ENCODE data around the gene BMP3.

Gene BMP3

GRCh38 chr4:81096566-81096965 lies 66.1 kb downstream of the BMP3 start:
- no peak for TF ChIP-seq CTCF (IDR thresholded peaks at IDR 0.05; ENCODE audit: extremely low read depth, insufficient read depth, missing control alignments)

GRCh38 chr4:81102107-81102506 lies 71.6 kb downstream of the BMP3 start:
- TF ChIP-seq CTCF (IDR thresholded peaks at IDR 0.05; ENCODE audit: extremely low read depth, insufficient read depth, missing control alignments): no peak
- DNase-seq (ENCODE audit: low spot score): no peak
- in situ Hi-C loops (cut with MboI; ENCODE audit: low pct_unique_long_range_greater_than_20kb, low sequenced_read_pairs, unreplicated experiment): no loop called here

More at GRCh38 chr4:81096566-81096965, 66.1 kb downstream of the BMP3 start:
- no peak for DNase-seq (ENCODE audit: low spot score)
- in situ Hi-C loops (cut with MboI; ENCODE audit: low pct_unique_long_range_greater_than_20kb, low sequenced_read_pairs, unreplicated experiment): no loop called here

- in situ Hi-C loops (cut with MboI; ENCODE audit: low pct_unique_long_range_greater_than_20kb, low sequenced_read_pairs, unreplicated experiment): no loop called here
- no peak for TF ChIP-seq CTCF (IDR thresholded peaks at IDR 0.05; ENCODE audit: extremely low read depth, insufficient read depth, missing control alignments)
- no peak for DNase-seq (ENCODE audit: low spot score)
Observed at GRCh38 chr4:81106150-81106549, 75.6 kb downstream of the BMP3 start.

Measured in GM13977 (cell line).